GM19193 (cell line): ENCODE data around the gene ZNF805.

Source experiments
- POLR2A ChIP-seq: IDR thresholded peaks from 4 replicates; pipeline ENCODE4 v1.6.1; 2011; ENCODE audit not compliant: insufficient read depth, insufficient read length; ENCODE audit errors: extremely low read depth

ZNF805 gene

GRCh38 chr19:57240311-57241090, at the start of gene ZNF805:
Gene ZNF805 (plus strand): TSS chr19:57240632. CDS start chr19:57240892, 260 bp downstream.
- TF ChIP-seq POLR2A = peak; percentile 80

GRCh38 chr19:57191141-57192076, 49.0 kb upstream of the ZNF805 start, which contains the start of gene ZNF264:
Gene ZNF264 (plus strand): TSS chr19:57191500. CDS start chr19:57191914, 414 bp downstream.
- TF ChIP-seq POLR2A = peak; percentile 84

- no peak for TF ChIP-seq POLR2A
These were observed 48.4 kb upstream of the ZNF805 start for GRCh38 chr19:57192077-57192420.

GRCh38 chr19:57192993-57193392, 47.4 kb upstream of the ZNF805 start:
- no peak for TF ChIP-seq POLR2A

- TF ChIP-seq POLR2A = no peak
These were observed 38.3 kb upstream of the ZNF805 start for GRCh38 chr19:57202160-57202559.

GRCh38 chr19:57210381-57210780, 30.1 kb upstream of the ZNF805 start:
- no peak for TF ChIP-seq POLR2A

DNA sequence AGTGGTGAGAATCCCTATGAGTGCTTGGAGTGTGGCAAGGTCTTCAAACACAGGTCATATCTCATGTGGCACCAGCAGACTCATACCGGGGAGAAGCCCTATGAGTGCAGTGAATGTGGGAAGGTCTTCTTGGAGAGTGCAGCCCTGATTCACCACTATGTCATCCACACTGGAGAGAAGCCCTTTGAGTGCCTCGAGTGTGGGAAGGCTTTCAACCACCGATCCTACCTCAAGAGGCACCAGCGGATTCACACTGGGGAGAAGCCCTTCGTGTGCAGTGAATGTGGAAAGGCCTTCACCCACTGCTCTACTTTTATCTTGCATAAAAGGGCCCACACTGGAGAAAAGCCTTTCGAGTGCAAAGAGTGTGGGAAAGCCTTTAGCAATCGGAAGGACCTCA, 28.3 kb upstream of the ZNF805 start:
- no peak for TF ChIP-seq POLR2A

GRCh38 chr19:57227502-57227901, 12.9 kb upstream of the ZNF805 start:
- no peak for TF ChIP-seq POLR2A

DNA sequence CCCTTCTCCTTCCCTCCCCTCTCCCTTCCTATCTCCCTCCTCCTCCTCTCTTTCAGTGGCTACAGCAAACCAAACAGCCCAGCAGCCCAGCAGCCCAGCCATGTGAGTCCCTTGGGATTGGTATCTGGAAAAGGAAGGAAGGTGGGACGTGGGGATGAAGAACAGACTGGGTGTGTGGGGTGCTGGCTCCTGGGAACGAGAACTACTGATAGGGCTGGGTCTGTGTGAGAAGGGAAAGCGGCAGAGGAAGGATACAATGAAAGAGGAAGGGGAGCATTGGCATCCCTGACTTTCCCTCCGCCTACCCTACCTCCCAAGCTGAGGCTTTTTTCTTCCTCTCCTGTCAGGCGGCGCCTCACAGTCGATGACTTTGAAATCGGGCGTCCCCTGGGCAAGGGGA, 8.7 kb upstream of the ZNF805 start:
- no peak for TF ChIP-seq POLR2A

DNA sequence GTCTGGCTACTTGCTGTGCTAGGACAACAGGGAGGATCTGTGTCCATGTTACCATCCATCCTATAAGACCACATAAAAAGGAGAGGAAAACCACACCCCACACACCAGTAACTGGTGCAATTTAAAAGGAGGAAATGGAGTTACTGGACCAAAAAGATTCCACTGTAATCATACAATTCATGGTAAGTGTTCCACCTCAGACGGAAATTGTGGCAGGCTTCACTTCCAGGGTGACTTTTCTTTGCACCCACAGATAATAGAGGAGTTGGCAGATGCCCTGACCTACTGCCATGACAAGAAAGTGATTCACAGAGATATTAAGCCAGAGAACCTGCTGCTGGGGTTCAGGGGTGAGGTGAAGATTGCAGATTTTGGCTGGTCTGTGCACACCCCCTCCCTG, 7.2 kb upstream of the ZNF805 start:
- TF ChIP-seq POLR2A = no peak

GRCh38 chr19:57239982-57240310, 486 bp upstream of the ZNF805 start:
- TF ChIP-seq POLR2A = no peak

GRCh38 chr19:57241176-57241575, 744 bp downstream of the ZNF805 start:
- TF ChIP-seq POLR2A = no peak

DNA sequence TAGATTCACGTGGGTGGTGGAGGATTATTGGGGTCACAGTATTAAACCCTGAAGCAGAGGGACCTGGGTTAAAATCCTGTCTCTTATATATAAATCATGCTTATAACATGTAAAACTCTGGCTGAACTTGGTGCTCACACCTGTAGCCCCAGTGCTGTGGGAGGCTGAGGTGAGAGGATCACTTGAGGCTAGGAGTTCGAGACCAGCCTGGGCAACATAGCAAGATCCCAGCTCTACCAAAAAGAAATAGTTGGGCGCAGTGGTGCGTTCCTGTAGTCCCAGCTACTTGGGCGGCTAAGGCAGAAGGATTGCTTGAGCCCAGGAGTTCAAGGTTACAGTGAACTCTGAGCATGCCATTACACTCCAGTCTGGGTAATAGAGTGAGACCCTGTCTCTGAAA, 2.4 kb downstream of the ZNF805 start:
- TF ChIP-seq POLR2A = no peak

GRCh38 chr19:57244513-57244912, 4.1 kb downstream of the ZNF805 start:
- TF ChIP-seq POLR2A = no peak

- no peak for TF ChIP-seq POLR2A
These were observed 4.6 kb downstream of the ZNF805 start for GRCh38 chr19:57245066-57245465.

GRCh38 chr19:57245959-57246358, 5.5 kb downstream of the ZNF805 start:
- no peak for TF ChIP-seq POLR2A
